K562 (cell line): ENCODE measurements around the gene ACR. TPM values are rescaled to one million over a fixed set of nuclear protein-coding genes. Genes with fewer than 3 reads are reported as not detected.

Experiments
- ATAC-seq: fragments of 200-7000 bp; cut with Tn5 transposase; 3 replicates; pipeline ENCODE4 v1.9.1; 2020; ENCODE audit warnings: moderate library complexity
- BruUV-seq: library from RNA; stranded (reverse); fragments of 400-500 nt; replicated peaks from 2 replicates; lab custom pipeline; 2021; lab: Mats Ljungman, UMichigan
- CTCF ChIA-PET: fragments of 300-600 bp; formaldehyde crosslinking; extraction: SDS; loops from one replicate; lab custom pipeline; 2021; ENCODE audit warnings: low intra/inter-chr PET ratio; lab: Yijun Ruan, JAX
- POLR2A ChIA-PET: fragments of 300-600, 350-650 bp; sonication (Branson Sonifier 250); formaldehyde crosslinking; extraction: SDS; loops from one replicate; lab custom pipeline; 2021; ENCODE audit warnings: antibody characterized with exemption, inconsistent platforms; lab: Yijun Ruan, JAX
- DNase-seq, 4 experiments: peaks; one replicate each; pipeline versions ENCODE4 v3.0.0 to v3.0.0-alpha.2; 2011 to 2018; ENCODE audit warnings: low spot score in 3 of 4, mixed read lengths in 3 of 4; ENCODE audit errors: extremely low read depth in 1 of 4
- FAIRE-seq: peaks from 2 replicates; lab custom pipeline; 2011; peaks lifted over from hg19 to GRCh38; lab: Jason Lieb, UNC
- H2AFZ ChIP-seq: 2 replicates; pipeline ENCODE4 v1.6.0; 2011; ENCODE audit warnings: low read depth, low read length, control low read depth, inconsistent platforms
- H3K27ac ChIP-seq: fragments of 200-600 bp; 3 replicates; pipeline ENCODE4 v1.8.0; 2011; ENCODE audit warnings: low read depth, mild to moderate bottlenecking, control low read depth, inconsistent platforms, low read length, moderate library complexity, mixed read lengths; ENCODE audit errors: extremely low read depth
- H3K27me3 ChIP-seq, 2 experiments: fragments of 300-600 bp in 1 of 2; 2 replicates in 1 of 2; 3 replicates in 1 of 2; pipeline versions ENCODE4 v1.6.0 to v1.8.0; 2011; ENCODE audit warnings: inconsistent platforms in 2 of 2, low read length in 2 of 2, mild to moderate bottlenecking in 1 of 2, mixed read lengths in 1 of 2, moderate library complexity in 1 of 2; ENCODE audit not compliant: control insufficient read depth in 2 of 2, insufficient read depth in 2 of 2
- H3K36me3 ChIP-seq: fragments of 300-600 bp; 3 replicates; pipeline ENCODE4 v1.8.0; 2011; ENCODE audit warnings: mild to moderate bottlenecking, low read length, inconsistent platforms; ENCODE audit not compliant: control insufficient read depth, insufficient read depth
- H3K4me1 ChIP-seq, 2 experiments: fragments of 200-600 bp in 1 of 2; replicated peaks in 1 of 2; 2 replicates in 1 of 2; 3 replicates in 1 of 2; pipeline versions ENCODE4 v1.5.1 to v1.8.0; 2011; ENCODE audit warnings: inconsistent platforms in 2 of 2, low read length in 2 of 2, mild to moderate bottlenecking in 1 of 2, mixed read lengths in 1 of 2, moderate library complexity in 1 of 2; ENCODE audit not compliant: control insufficient read depth in 2 of 2, insufficient read depth in 2 of 2
- H3K4me2 ChIP-seq: 2 replicates; pipeline ENCODE4 v1.6.1; 2011; ENCODE audit warnings: low read length, control low read depth, inconsistent platforms, mixed read lengths; ENCODE audit not compliant: insufficient read depth
- H3K4me3 ChIP-seq: fragments of 200-600 bp; sonication (generic), shearing (Covaris generic); 2 replicates; pipeline ENCODE4 v1.5.1; 2016; ENCODE audit warnings: control low read depth, inconsistent platforms
- H3K79me2 ChIP-seq: fragments of 200-600 bp; 3 replicates; pipeline ENCODE4 v1.8.0; 2011; ENCODE audit warnings: low read length, inconsistent platforms; ENCODE audit not compliant: control insufficient read depth, insufficient read depth
- H3K9ac ChIP-seq, 2 experiments: 2 replicates each; pipeline versions ENCODE4 v1.6.0 to v1.6.1; 2011; ENCODE audit warnings: low read depth in 2 of 2, low read length in 2 of 2, control low read depth in 1 of 2, inconsistent platforms in 1 of 2, mild to moderate bottlenecking in 1 of 2, mixed read lengths in 1 of 2; ENCODE audit not compliant: insufficient read depth in 1 of 2
- H3K9me1 ChIP-seq: one replicate; pipeline ENCODE4 v1.6.0; 2011; ENCODE audit warnings: inconsistent platforms, mild to moderate bottlenecking, low read length, moderate library complexity; ENCODE audit not compliant: control insufficient read depth, insufficient read depth
- H3K9me3 ChIP-seq: replicated peaks from 2 replicates; pipeline ENCODE4 v1.5.1; 2011; ENCODE audit warnings: low read depth, low read length, inconsistent platforms; ENCODE audit not compliant: control insufficient read depth, insufficient read depth
- H4K20me1 ChIP-seq: replicated peaks from 2 replicates; pipeline ENCODE4 v1.6.1; 2011; ENCODE audit warnings: low read length, inconsistent platforms, mixed read lengths; ENCODE audit not compliant: control insufficient read depth, insufficient read depth
- CCNT2 ChIP-seq: IDR thresholded peaks from 2 replicates; pipeline ENCODE4 v1.6.1; 2011; ENCODE audit warnings: borderline replicate concordance, low read depth, mild to moderate bottlenecking, moderate library complexity, mixed read lengths, low read length; ENCODE audit not compliant: insufficient read length; ENCODE audit errors: extremely low read depth
- CEBPB ChIP-seq: fragments of 450-650 bp; IDR thresholded peaks from 2 replicates; pipeline ENCODE4 v1.6.1; 2016; ENCODE audit warnings: missing genetic modification characterization, missing compliant biosample characterization
- HCFC1 ChIP-seq: IDR thresholded peaks from 2 replicates; pipeline ENCODE4 v1.6.1; 2012; ENCODE audit warnings: low read depth, low read length, improper control_type of control experiment
- HIVEP1 ChIP-seq: fragments of 250-450 bp; sonication (Bioruptor Pico); IDR thresholded peaks from 2 replicates; pipeline ENCODE4 v1.4.0; 2020; ENCODE audit warnings: mild to moderate bottlenecking
- MCM7 ChIP-seq, 2 experiments: fragments of 450-650 bp; IDR thresholded peaks; 2 replicates each; pipeline ENCODE4 v1.6.1; 2016 to 2018
- PML ChIP-seq: IDR thresholded peaks from 2 replicates; pipeline ENCODE4 v1.6.1; 2012; ENCODE audit warnings: low read length, inconsistent platforms
- RBM14 ChIP-seq: fragments of 200-400 bp; formaldehyde crosslinking; IDR thresholded peaks from 2 replicates; pipeline ENCODE4 v1.6.1; 2018; ENCODE audit warnings: low read depth, mild to moderate bottlenecking, low read length, moderate library complexity, borderline replicate concordance; ENCODE audit not compliant: insufficient read depth
- RBM22 ChIP-seq: fragments of 200-400 bp; formaldehyde crosslinking; IDR thresholded peaks from 2 replicates; pipeline ENCODE4 v1.6.1; 2018; ENCODE audit warnings: low read length, low read depth; ENCODE audit not compliant: poor library complexity, severe bottlenecking
- SIN3B ChIP-seq: fragments of 450-650 bp; IDR thresholded peaks from 2 replicates; pipeline ENCODE4 v1.6.1; 2017; ENCODE audit warnings: low read depth, mild to moderate bottlenecking, moderate library complexity
- ZNF212 ChIP-seq: fragments of 450-650 bp; formaldehyde crosslinking; IDR thresholded peaks from 2 replicates; pipeline ENCODE4 v1.4.0; 2020; ENCODE audit warnings: mild to moderate bottlenecking
- WGBS: fragments of 100-300 bp; shearing (Covaris generic); methylation state at CpG from one replicate; pipeline ENCODE4 v1.1.6; 2016; ENCODE audit warnings: low coverage, mixed read lengths; ENCODE audit not compliant: insufficient coverage; ENCODE audit errors: missing lambda C conversion rate; 5-methylcytosine and 5-hydroxymethylcytosine counted together
- in situ Hi-C: fragments of 300-500 bp; cut with MboI; formaldehyde crosslinking; loops from 4 replicates; pipeline ENCODE4 v1.15.0; 2018; ENCODE audit warnings: inconsistent platforms, mixed read lengths
- intact Hi-C: fragments of 100-400 bp; cut with micrococcal nuclease; formaldehyde crosslinking; loops from 2 replicates; pipeline ENCODE4 v1.14.2; 2022
- polyA plus RNA-seq, 8 experiments: library from polyadenylated mRNA; depleted of rRNA in 4 of 8; stranded (reverse) in 5 of 8; unstranded in 3 of 8; fragments of >200 nt; fragmentation: Nextera tagmentation in 2 of 8; fragmentation: Illumina TruSeq in 1 of 8; extraction: Ambion mirVana in 2 of 8; extraction: Trizol in 1 of 8; gene quantifications; 2 replicates each; pipeline versions ENCODE4 v1.2.1 to v1.2.3, GENCODE V29; 2011 to 2014; ENCODE audit warnings: inconsistent platforms in 1 of 8, missing spikeins in 1 of 8
- total RNA-seq, 7 experiments: library from RNA; depleted of rRNA in 6 of 7; stranded (reverse); fragments of >200 nt in 6 of 7; fragmentation: Illumina TruSeq in 2 of 7; extraction: Trizol in 2 of 7; gene quantifications; 2 replicates each; pipeline versions ENCODE4 v1.2.1 to v1.2.3, GENCODE V29; 2011 to 2021; ENCODE audit warnings: low replicate concordance in 1 of 7
- TF ChIP-seq, protein P1 (sequence below): fragments of 250-450 bp; sonication (Bioruptor Pico); IDR thresholded peaks from 2 replicates; pipeline ENCODE4 v1.4.0; 2020; ENCODE audit warnings: mild to moderate bottlenecking, moderate library complexity, borderline replicate concordance
- TF ChIP-seq, protein P2 (sequence below), 3 experiments: IDR thresholded peaks in 2 of 3; conservative IDR thresholded peaks in 1 of 3; 2 replicates each; pipeline ENCODE4 v1.5.1; 2011 to 2012; ENCODE audit warnings: low read length in 3 of 3, mild to moderate bottlenecking in 3 of 3, control low read depth in 2 of 3, improper control_type of control experiment in 1 of 3, inconsistent platforms in 1 of 3, low read depth in 1 of 3, mixed read lengths in 1 of 3, moderate library complexity in 1 of 3; ENCODE audit not compliant: insufficient read depth in 2 of 3
- TF ChIP-seq, protein P3 (sequence below): fragments of 250-450 bp; sonication (Bioruptor Pico); IDR thresholded peaks from 2 replicates; pipeline ENCODE4 v1.4.0; 2020; ENCODE audit warnings: borderline replicate concordance

Gene ACR
- total and polyA plus RNA-seq, 9 of the 15 experiments (the other 6 are each of a cell fraction or from before 2014, with no cell fraction given), result not detected

DNA sequence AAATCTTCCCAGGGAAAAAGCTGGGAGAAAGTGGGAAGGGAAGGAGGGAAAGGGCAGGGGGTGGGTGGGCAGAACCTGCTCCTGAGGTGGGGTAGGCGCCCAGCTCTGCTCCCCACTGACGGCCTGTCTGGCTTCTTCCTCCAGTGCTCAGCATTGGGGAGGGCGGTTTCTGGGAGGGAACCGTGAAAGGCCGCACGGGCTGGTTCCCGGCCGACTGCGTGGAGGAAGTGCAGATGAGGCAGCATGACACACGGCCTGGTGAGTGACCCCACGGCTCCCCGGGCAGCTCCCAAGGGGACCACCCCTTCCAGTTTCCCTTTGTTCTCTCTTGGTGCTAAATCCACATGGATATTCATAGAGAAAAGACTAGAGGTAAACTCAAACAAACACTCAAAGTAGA, 39.5 kb upstream of the ACR start (continued):
- TF ChIP-seq, protein P1, sequence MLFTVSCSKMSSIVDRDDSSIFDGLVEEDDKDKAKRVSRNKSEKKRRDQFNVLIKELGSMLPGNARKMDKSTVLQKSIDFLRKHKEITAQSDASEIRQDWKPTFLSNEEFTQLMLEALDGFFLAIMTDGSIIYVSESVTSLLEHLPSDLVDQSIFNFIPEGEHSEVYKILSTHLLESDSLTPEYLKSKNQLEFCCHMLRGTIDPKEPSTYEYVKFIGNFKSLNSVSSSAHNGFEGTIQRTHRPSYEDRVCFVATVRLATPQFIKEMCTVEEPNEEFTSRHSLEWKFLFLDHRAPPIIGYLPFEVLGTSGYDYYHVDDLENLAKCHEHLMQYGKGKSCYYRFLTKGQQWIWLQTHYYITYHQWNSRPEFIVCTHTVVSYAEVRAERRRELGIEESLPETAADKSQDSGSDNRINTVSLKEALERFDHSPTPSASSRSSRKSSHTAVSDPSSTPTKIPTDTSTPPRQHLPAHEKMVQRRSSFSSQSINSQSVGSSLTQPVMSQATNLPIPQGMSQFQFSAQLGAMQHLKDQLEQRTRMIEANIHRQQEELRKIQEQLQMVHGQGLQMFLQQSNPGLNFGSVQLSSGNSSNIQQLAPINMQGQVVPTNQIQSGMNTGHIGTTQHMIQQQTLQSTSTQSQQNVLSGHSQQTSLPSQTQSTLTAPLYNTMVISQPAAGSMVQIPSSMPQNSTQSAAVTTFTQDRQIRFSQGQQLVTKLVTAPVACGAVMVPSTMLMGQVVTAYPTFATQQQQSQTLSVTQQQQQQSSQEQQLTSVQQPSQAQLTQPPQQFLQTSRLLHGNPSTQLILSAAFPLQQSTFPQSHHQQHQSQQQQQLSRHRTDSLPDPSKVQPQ (CRISPR knock-in tag), result no peak

DNA sequence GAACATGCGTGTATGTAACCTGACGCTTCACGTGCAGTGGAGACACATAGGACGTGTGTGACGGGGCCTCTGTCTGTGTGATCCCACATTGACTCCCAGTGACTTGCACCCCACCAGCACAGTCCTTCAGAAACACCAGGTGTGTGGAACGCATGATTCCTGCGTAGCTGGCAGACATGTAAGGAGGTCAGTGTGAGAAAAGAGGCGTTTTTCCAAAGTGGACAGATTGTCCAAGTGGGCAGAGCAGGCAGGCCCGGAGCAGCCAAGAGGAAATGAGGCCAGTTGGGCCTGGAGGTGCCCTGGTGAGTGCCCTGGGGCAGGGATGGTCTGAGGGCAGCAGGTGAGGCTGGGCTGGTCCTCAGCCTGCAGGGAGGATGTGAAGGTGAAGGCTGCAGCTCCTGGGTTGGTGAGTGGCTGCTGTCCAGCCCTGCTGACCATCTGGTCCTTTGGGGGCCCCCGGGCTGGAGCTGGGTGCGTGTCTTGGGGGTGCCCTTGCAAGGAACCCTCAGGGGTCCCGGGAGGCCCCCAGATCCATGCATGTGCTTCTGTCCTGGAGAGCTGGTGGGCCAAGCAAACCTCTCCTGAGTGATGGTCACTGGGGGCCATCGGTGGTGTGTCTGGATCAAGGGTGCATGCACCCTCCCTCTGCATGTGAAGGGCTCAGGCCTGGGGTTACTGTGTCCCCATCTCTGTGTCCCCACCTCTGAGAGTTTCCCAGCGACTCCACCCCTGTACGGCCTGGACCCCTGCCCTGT, 38.8 kb upstream of the ACR start:
- in situ Hi-C loops, result loop anchor here (5.0 kb wide), 1 partner anchor 57 kb away; no protein-coding TSS in a partner anchor
- Histone ChIP-seq H3K4me2 (no peak overlapping the region), H4K20me1 (no peaks in the 10 kb centered on the region), H3K4me1 (peaks cover 0 to 22% of the 10 kb centered on the region in 2 experiments; a peak in 1 of 5 replicates), H2AFZ (no peak overlapping the region), H3K27me3 (peaks cover 6 to 39% of the 10 kb centered on the region in 2 experiments; a peak in 4 of 5 replicates), H3K27ac (no peak overlapping the region), H3K79me2 (no peaks in the 10 kb centered on the region), H3K9ac (no peak overlapping the region), H3K9me3 (no peaks in the 10 kb centered on the region), H3K36me3 (no peaks in the 10 kb centered on the region), H3K9me1 (no peaks in the 10 kb centered on the region), H3K4me3 (no peak overlapping the region)
- FAIRE-seq (no peak), ATAC-seq (no peak), DNase-seq (no peak)
- POLR2A ChIA-PET, result no interaction called here
- CTCF ChIA-PET, result no interaction called here
- BruUV-seq, result no TSS peak
- intact Hi-C loops, result no loop called here
- WGBS, result 15% methylated on average over 12 of the region's 15 CpGs
- no peak for TF ChIP-seq SIN3B
- TF ChIP-seq, protein P2, sequence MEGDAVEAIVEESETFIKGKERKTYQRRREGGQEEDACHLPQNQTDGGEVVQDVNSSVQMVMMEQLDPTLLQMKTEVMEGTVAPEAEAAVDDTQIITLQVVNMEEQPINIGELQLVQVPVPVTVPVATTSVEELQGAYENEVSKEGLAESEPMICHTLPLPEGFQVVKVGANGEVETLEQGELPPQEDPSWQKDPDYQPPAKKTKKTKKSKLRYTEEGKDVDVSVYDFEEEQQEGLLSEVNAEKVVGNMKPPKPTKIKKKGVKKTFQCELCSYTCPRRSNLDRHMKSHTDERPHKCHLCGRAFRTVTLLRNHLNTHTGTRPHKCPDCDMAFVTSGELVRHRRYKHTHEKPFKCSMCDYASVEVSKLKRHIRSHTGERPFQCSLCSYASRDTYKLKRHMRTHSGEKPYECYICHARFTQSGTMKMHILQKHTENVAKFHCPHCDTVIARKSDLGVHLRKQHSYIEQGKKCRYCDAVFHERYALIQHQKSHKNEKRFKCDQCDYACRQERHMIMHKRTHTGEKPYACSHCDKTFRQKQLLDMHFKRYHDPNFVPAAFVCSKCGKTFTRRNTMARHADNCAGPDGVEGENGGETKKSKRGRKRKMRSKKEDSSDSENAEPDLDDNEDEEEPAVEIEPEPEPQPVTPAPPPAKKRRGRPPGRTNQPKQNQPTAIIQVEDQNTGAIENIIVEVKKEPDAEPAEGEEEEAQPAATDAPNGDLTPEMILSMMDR (IDR thresholded peaks at IDR 0.05 in 2 of 3, conservative IDR thresholded peaks at IDR 0.05 in 1 of 3; ENCODE audit: insufficient read depth in 2 of 3, low read depth in 1 of 3, low read length in 3 of 3), result no peak
- no peak for TF ChIP-seq PML
- no peak for TF ChIP-seq RBM14
- TF ChIP-seq CEBPB (tag), result no peak
- TF ChIP-seq ZNF212 (CRISPR knock-in tag), result no peak
- TF ChIP-seq HCFC1, result no peak
- no peak for TF ChIP-seq HIVEP1 (CRISPR knock-in tag)
- no peak for TF ChIP-seq RBM22
- no peak for TF ChIP-seq MCM7 (IDR thresholded peaks at IDR 0.05)
- TF ChIP-seq CCNT2, result no peak
- TF ChIP-seq, protein P3, sequence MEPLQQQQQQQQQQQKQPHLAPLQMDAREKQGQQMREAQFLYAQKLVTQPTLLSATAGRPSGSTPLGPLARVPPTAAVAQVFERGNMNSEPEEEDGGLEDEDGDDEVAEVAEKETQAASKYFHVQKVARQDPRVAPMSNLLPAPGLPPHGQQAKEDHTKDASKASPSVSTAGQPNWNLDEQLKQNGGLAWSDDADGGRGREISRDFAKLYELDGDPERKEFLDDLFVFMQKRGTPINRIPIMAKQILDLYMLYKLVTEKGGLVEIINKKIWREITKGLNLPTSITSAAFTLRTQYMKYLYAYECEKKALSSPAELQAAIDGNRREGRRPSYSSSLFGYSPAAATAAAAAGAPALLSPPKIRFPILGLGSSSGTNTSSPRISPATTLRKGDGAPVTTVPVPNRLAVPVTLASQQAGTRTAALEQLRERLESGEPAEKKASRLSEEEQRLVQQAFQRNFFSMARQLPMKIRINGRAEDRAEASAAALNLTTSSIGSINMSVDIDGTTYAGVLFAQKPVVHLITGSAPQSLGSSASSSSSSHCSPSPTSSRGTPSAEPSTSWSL (CRISPR knock-in tag), result no peak
